Skeletal muscle cell (primary cell): ENCODE results near the gene KIAA1328.
A peak's percentile ranks its signal among the peaks of the same experiment; 100 is the strongest.

Experiments used
- DNase-seq: peaks from one replicate; pipeline ENCODE4 v3.0.0-alpha.2; 2010; ENCODE audit warnings: low read depth
- H3K4me3 ChIP-seq: 2 replicates; pipeline ENCODE4 v1.5.1; 2011; ENCODE audit warnings: low read depth, mild to moderate bottlenecking, control low read depth, low read length, moderate library complexity

Gene KIAA1328

DNA sequence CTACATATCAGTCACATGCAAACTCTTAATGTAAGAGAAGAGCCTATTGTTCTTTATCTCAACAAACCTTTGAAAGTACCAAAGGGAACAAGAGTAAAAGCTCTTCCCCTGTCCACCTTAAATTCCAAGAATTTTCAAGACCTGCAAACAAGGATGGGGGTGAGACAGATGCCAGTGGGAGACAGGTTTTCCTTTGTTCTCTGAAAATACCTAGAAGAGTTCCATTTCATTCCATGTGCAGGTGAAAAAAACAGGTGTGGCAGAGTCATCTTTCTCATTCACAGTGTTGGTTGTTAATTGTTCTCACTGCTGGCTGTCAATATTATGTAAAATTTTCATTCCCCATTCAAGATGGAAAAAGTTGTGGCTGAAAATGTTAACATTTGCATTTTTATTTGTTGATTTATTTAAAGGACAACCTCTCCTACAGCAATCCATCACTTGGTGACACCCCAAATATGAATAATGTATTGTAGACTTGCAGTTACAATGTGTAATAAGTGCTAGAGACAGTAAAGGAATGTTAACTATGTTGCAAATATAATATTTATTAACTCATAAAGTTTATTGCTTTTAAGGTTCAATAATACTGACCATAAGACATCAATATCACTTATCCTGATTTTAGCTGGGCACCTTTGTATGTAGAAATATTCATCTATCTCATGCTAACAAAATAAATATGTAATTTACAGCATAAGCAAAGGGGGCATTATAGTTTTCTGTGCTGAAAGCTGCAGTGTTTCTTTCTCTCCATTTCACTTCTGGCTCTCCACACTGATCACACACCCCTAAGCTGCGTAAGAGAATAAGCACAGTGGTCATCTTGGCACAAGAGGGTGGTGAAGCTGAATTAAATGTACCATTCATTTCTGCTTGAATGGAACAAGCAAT lies 347.0 kb downstream of the KIAA1328 start:
- no peak for DNase-seq
- H3K4me3 ChIP-seq = no peak overlapping the region

DNA sequence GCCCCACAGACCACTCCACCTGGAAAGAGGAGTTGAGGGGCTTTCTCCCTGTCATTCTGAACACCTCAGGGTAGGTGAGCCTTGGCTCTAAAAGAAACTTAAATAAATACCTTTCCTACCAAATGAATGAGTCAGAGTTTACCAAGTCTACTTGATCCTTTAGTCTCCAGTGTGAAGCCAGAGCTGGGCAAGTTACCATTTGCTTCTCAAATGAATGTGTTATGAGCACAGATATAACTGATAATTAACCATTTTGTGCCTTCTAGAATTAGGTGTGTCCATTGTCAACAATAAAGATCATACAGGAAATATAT lies 347.7 kb downstream of the KIAA1328 start:
- DNase-seq = no peak
- H3K4me3 ChIP-seq = no peak overlapping the region

DNA sequence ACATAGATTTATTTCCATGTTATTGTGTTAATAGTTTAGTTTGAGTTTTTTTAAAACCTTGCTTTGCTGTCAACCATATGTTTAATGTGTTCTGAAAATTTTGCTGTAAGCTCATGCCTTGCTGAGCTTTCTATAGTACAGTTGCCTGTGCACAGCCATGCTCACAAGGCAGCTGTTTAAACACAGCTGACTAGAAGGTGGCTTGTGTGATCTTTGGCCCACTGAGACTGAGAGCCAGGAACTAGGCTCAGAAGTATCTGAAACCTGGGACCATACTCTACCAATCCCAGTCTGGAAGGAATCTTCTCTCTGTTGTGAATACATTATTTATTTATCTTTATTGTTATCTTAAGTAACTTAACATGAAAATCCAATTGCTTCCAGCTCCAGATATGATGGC lies 350.5 kb downstream of the KIAA1328 start:
- no peak overlapping the region for H3K4me3 ChIP-seq
- no peak for DNase-seq

DNA sequence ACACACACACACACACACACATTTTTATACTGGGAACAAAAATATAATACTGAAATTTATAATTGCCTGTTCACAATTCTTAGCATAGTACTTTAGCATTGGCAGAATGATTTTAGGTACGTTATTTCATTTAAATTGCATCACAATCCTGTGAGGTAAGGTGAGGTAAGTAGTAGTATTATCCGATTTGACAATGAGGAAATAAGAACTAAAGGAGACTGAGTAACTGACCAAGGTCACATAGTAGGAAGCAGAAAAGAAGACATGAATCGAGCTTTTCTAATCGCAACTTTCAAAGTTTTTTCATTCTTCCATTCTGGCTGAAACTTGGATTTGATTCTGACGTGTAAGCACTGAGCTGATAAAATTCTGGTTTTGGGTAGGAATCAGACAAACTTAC lies 351.2 kb downstream of the KIAA1328 start:
- no peak for DNase-seq
- no peak overlapping the region for H3K4me3 ChIP-seq

DNA sequence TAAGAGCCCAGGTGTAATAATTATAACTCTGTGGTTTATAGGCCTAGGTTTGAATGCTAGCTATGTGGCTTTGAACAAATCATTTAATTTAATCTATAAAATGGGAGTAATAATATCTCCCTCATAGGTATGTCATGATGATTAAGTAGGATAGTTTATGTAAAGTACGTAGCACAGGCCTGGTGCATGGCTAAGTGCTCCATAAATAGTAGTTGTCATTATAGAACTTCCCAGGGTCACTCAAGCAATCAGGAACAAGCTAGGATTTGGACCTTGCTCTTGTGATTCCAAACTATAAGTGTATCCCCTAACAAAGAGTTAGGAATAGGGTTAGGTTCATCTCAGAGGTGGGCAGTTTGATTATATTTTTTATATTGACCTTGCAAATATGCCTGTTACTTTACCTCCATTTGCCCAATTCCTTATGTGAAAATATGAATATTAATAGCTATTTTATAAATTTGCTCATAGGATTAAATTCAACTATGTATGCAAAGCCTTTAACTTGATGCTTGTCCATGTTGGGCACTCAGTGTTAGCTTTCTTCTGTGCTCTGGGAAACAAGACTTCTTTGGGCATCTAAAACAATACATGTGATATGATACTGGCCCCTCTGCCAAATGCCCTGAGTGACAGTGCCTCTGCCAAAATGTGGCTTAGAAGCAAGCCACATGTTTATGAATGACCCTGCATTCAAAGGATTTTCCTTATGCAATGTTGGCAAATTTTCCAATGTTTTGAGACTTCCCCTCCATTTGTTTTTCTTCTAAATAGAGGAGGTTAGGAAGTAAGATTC lies 353.6 kb downstream of the KIAA1328 start:
- no peak for DNase-seq

DNA sequence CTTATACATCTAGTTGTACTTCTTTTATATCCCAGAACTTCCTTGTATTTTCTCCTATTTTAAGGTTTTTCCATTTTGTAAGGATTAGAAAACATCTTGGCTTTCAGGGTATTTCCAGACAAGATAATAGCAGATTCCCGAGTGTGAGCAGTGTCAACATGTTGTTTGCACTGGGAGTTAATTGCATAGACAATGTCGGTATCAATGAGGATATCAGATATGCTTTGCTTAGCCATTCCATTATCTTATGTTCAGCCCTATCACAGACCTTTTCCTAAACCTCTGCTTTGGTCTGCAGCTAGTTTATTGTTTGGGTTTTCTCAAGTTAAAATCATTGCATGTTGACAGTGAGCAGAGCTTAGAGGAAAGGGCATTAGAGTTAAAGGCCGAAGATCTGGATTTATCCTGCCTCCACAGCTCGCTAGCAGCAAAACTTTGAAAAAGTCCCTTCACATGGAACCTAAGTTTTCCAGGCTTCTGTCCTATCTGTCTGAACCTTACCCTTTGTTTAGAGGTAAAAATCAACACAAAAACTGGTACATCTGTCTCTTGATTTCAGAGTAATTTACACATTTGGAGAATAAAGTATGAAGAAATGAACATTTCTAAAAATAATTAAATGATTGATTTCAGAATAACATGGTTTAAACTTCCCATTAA lies 355.4 kb downstream of the KIAA1328 start:
- DNase-seq = no peak
- H3K4me3 ChIP-seq = no peak overlapping the region

More for the DNA sequence above, 353.6 kb downstream of the KIAA1328 start:
- no peak overlapping the region for H3K4me3 ChIP-seq

DNA sequence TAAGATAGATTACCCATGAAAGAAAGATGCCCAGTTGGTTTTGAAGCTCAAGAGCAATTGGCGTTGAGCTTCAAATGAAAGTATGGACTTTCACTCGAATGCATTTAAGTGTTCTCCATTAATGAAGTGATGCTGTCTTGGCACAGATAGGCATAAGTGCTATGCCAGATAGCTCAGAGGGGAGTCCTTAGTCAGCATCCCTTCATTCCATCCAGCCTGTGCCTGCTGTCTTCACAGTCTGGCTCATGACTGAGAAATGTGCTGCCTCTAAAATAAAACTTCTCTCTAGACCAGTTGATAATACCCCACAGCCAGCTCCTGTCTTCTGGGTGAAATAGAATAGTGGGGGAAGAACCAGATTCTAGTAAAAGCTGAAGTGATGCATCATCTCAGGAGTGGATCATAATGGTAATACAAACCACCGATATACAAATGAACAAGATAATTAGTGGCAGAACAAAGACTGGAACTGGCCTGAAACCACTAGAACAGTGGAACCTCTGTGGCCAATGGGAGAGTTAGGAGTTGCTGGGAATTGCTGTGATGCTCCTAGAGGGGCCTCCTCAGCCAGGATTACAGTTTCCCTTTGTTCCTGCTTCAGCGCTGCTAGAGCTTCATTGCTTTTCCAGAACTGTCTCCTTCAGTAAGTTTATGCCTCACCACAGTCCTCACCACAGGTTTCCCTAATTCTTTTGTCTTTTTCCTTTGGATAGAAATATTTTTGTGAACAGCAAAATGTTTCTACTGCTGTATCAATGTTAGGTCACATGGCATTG lies 359.3 kb downstream of the KIAA1328 start:
- DNase-seq = peak; percentile 1
- no peak overlapping the region for H3K4me3 ChIP-seq

DNA sequence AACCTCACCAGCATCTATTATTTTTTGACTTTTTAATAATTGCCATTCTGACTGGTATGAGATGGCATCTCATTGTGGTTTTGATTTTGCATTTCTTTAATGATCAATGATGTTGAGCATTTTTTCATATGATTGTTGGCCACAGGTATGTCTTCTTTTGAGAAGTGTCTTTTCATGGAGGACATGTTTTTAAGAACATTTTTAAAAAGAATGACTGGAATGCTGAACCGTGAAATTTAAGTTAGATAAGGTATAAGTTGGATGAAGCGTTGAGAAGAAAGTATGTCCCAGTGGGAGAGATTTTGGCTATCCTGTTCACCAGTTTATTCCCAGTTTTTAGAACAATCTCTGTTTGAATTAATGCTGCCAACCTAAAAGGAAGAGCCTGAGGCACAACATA lies 370.8 kb downstream of the KIAA1328 start:
- H3K4me3 ChIP-seq = no peak overlapping the region
- no peak for DNase-seq

DNA sequence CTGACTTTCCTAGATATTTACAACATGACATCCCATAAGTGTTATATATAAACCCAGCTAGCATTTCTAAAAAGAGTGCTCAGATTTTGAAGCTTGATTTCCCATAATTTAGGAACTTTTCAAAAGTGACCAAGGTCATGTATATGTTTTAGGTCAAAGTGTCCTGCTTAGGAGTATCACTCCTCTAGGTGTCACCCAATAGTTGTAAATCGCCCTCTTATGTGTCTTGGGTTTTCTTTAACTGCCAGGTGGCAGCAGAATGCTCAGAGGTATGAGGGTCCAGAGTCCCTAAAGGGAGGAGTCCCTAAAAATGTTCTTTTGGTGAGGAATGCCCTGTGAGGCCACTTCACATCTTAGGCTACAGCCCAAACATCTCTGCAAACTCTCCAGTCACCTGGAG lies 378.4 kb downstream of the KIAA1328 start:
- DNase-seq = no peak
- H3K4me3 ChIP-seq = no peak overlapping the region

DNA sequence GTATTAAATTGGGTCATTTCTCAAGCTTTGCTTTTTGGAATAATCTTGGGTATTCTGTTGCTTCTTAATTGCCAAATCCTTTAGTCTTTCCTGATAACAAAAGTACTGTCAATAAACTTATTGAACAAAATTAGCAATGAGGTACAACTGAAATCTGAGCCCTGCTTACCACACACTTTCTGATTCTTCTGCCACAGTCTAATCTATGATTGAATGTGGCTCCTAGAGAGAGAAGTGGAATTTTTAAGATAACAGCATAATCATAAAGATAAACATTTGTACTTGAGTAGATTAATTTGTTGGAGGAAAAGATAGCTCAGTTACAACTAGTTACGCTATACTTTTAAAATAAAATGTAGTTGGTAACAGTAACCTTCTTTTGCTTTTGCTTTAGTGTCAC lies 381.9 kb downstream of the KIAA1328 start:
- H3K4me3 ChIP-seq = no peak overlapping the region
- no peak for DNase-seq

DNA sequence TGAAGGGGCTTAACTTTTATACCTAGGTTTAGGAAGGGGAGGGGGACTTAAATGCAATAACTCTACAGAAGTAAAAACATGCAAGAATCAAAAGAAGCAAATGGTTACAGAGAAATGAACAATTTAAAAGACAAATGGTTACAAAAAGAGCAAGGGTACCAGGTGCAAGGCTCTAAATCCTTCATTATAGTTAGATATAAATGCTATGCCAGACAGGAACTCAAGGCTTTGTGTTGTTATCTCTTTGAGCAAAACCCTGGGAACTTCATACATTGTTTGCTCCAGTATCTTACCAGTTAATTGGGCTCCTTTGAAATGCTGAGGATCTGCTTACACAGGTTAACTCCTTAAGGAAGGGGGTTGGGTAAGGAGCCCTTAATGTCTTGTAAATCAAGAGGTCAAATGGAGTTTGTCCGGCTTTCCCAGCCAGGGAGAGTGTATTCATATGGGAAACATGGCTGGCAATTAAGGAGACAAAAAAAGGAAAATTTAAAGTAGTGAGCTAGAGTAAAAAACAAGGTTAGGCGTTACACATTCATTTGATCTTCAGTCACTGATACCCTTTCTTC lies 389.2 kb downstream of the KIAA1328 start:
- no peak overlapping the region for H3K4me3 ChIP-seq
- no peak for DNase-seq

DNA sequence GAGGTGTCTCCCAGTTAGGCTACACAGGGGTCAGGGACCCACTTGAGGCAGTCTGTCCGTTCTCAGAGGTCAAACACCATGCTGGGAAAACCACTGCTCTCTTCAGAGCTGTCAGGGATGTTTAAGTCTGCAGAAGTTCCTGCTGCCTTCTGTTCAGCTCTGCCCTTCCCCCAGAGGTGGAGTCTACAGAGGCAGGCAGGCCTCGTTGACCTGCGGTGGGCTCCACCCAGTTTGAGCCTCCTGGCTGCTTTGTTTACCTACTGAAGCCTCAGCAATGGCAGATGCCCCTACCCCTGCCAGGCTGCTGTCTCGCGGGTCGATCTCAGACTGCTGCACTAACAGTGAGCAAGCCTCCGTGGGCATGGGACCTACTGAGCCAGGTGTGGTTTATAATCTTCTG lies 390.3 kb downstream of the KIAA1328 start:
- DNase-seq = no peak
- H3K4me3 ChIP-seq = no peak overlapping the region

DNA sequence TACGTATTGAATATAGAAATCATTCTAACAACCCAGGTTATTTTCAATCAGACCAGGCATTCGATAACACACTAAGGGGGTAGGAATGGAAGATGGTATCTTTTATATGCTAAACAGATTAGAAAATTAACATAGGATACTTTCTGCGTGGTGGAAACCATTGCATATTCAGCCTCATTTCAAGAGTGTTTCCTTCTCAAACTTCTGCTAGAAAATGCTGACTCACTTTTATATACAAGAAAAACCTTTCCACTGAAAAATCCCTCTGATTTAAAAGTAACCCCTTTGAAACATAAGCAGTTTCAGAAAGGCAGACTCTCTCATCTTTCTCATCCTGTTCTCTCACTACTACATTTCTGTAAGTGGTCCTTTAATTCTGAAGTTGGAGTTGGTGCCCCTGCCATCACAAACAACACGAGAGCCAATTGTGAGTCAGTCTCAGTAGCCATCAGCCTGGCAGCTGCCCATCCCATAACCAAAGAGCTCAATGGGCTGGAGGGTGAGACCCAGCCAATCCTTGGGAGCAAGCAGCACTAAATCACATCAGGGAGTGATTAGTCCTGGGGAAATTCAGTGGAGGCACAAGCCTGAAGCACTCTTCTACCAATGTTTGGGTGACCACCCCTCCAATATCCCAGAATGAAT lies 393.5 kb downstream of the KIAA1328 start:
- DNase-seq = no peak

DNA sequence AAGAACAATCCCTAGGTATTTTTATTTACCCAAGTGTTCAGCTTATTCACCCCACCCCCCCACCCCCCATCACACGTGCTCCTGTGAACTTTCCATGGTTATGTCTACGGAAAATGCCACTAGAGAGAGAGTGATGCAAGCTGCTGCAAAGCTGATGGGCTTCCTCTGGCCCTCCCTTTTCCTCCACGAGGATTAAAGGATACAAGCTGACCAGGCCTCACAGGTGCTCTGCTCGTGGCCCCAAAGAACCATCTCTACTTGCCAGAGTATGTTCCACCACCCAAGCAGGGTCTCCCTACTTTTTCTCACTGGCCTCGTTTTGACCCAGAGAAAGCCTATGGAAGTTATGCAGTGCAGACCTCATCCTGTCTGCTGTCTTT lies 394.1 kb downstream of the KIAA1328 start:
- H3K4me3 ChIP-seq = no peak overlapping the region
- peak; percentile 8 for DNase-seq

More for the DNA sequence above, 393.5 kb downstream of the KIAA1328 start:
- H3K4me3 ChIP-seq = no peak overlapping the region

DNA sequence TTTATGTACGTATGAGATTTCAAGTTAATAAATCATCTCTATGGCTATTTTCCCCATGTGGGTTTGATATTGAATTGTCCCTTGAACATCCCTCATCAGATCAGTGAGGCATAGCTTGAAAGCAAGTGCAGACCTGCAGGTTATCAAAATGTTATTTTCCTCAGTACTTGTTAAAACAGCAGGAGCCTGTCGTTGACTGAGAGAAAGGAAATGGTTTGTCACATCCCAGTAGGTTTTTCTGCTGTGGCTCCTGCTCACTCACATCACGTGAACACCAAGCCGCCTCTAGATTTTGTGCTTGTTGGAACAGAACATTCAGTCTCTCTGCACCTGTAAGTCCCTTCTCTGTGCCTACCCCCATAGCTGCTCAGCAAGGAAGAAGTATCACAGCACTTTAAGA lies 396.4 kb downstream of the KIAA1328 start:
- H3K4me3 ChIP-seq = no peak overlapping the region
- DNase-seq = no peak

DNA sequence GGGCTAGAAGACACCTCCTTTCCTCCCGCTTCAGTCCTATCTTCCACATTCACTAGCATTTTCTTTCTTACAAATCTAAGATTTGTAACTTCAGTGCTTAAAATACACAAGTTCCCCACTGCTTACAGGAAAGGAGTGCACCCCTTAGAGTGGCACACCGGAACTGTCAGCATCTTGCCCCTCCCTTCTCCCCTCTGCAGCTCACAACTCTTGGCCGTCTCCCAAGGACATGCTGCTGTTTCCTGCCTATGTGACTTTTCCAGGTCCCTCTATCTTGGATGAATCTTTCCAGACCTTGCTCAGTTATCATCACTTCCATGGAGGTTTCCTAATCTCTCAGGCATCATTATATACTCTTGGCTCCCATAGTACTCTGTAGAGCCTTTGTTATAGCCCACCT lies 401.8 kb downstream of the KIAA1328 start:
- no peak overlapping the region for H3K4me3 ChIP-seq
- no peak for DNase-seq

DNA sequence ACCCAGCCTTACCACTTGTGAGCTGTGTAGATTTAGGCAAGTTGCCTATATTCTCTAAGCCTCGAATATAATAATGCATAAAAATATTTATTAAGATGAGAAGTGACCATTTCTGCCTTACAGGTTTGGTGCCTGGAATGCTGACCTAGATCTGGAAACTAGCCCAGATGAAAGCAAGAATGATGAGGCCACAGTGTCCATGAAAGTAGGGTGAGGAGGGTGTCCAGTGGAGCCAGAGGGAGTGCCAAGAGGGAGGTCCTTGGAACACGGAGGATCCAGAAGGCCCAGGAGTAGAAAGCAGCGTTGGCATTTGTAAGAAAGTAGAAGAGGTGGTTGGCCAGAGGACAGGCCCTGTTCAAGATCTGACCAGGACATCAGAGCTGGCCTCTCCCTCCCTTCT lies 402.3 kb downstream of the KIAA1328 start:
- no peak overlapping the region for H3K4me3 ChIP-seq
- no peak for DNase-seq

DNA sequence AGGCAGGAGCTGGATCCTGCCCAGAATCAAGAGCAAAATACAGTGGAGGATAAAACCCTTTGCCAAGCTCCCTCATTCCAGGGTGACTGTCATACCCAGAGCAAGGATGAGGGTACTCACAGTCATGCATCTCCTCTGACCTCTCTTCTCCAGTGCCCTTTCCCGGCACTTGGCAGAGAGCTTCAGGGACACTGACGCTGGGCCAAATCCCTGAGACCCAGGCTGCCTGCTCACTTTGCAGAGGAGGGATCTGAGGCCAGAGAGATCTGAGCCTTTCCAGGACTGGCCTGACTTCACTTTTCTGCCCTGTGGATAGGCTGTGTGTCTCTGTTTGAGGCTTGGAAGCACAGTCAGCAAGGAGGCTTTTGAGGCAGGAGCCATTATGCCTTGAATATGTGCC lies 406.7 kb downstream of the KIAA1328 start:
- H3K4me3 ChIP-seq = no peak overlapping the region
- DNase-seq = no peak
